ENCODE data around the gene PCDHGA8. TPM values are rescaled to one million over a fixed set of nuclear protein-coding genes. Genes with fewer than 3 reads are reported as not detected.

The PCDHGA8 gene
- total RNA-seq, 2 experiments from 2014 or later: 3.8 to 5.3 TPM

- TF ChIP-seq CTCF (conservative IDR thresholded peaks at IDR 0.05; ENCODE audit: low read length) (no peak), EZH2phosphoT487 (IDR thresholded peaks at IDR 0.05; ENCODE audit: borderline replicate concordance, low read depth, low read length) (no peak)
- Histone ChIP-seq H3K4me1 (ENCODE audit: insufficient read depth, low read length, poor library complexity, severe bottlenecking) (peaks cover 12% of the 10 kb centered on the region), H3K36me3 (ENCODE audit: insufficient read depth, low read length) (peaks cover 11% of the 10 kb centered on the region; the same call in 1 of the 2 replicates), H4K20me1 (ENCODE audit: insufficient read depth, low read length) (no peaks in the 10 kb centered on the region), H3K4me2 (ENCODE audit: low read length) (no peak overlapping the region), H3K9me3 (ENCODE audit: low read length) (no peaks in the 10 kb centered on the region), H3K79me2 (ENCODE audit: insufficient read depth, low read depth, low read length) (no peaks in the 10 kb centered on the region), H3K9me2 (ENCODE audit: insufficient read depth, low read length) (no peaks in the 10 kb centered on the region), H2AFZ (ENCODE audit: low read length) (no peak overlapping the region), H3K27ac (ENCODE audit: low read depth, low read length, poor library complexity, severe bottlenecking) (no peak overlapping the region), H3K4me3 (ENCODE audit: low read depth, low read length, poor library complexity, severe bottlenecking) (no peak overlapping the region)
- DNase-seq (ENCODE audit: low spot score): no peak
- no TSS peak for BruUV-seq (replicated peaks)
- CTCF ChIA-PET (ENCODE audit: unreplicated experiment): interaction anchor here (0.9 kb wide), 1 partner anchor 12 kb away, joined by 3 read pairs; no protein-coding TSS in a partner anchor
- intact Hi-C loops (cut with micrococcal nuclease; ENCODE audit: unreplicated experiment): loop anchor here (5.0 kb wide), 1 partner anchor 185 kb away; no protein-coding TSS in a partner anchor
- POLR2A ChIA-PET: no interaction called here
Observed at GRCh38 chr5:141371572-141372475, 20.6 kb upstream of the PCDHGA8 start.

- no peaks in the 10 kb centered on the region for H3K9me2 ChIP-seq (ENCODE audit: insufficient read depth, low read length)
- ChIA-PET CTCF (ENCODE audit: unreplicated experiment) (no interaction called here), POLR2A (interaction anchor here (1.1 kb wide), 1 partner anchor 32 kb away, joined by 3 read pairs; no protein-coding TSS in a partner anchor)
- no peak within 1 kb of the TSS for H3K4me3 ChIP-seq (ENCODE audit: low read depth, low read length, poor library complexity, severe bottlenecking)
- H3K27ac ChIP-seq (ENCODE audit: low read depth, low read length, poor library complexity, severe bottlenecking): no peak within 1 kb of the TSS
- H2AFZ ChIP-seq (ENCODE audit: low read length): no peak within 1 kb of the TSS
- H3K4me2 ChIP-seq (ENCODE audit: low read length): peak within 1 kb of the TSS; percentile 14; the same call in 1 of the 2 replicates
- intact Hi-C loops (cut with micrococcal nuclease; ENCODE audit: unreplicated experiment): loop anchor here (5.0 kb wide), 1 partner anchor 184 kb away; no protein-coding TSS in a partner anchor
- H4K20me1 ChIP-seq (ENCODE audit: insufficient read depth, low read length): no peaks in the 10 kb centered on the region
- DNase-seq (ENCODE audit: low spot score): peak; percentile 37
- H3K36me3 ChIP-seq (ENCODE audit: insufficient read depth, low read length): peaks cover 11% of the 10 kb centered on the region; the same call in 1 of the 2 replicates
- TF ChIP-seq CTCF (conservative IDR thresholded peaks at IDR 0.05; ENCODE audit: low read length) (peak; percentile 82), EZH2phosphoT487 (IDR thresholded peaks at IDR 0.05; ENCODE audit: borderline replicate concordance, low read depth, low read length) (no peak)
- H3K79me2 ChIP-seq (ENCODE audit: insufficient read depth, low read depth, low read length): no peaks in the 10 kb centered on the region
- peaks cover 12% of the 10 kb centered on the region for H3K4me1 ChIP-seq (ENCODE audit: insufficient read depth, low read length, poor library complexity, severe bottlenecking)
- no peaks in the 10 kb centered on the region for H3K9me3 ChIP-seq (ENCODE audit: low read length)
- BruUV-seq (replicated peaks): no TSS peak
Observed at GRCh38 chr5:141373673-141374317, 18.6 kb upstream of the PCDHGA8 start, which contains the start of gene PCDHGA6. TSS of gene PCDHGA6 (plus strand) at chr5:141373891. CDS start at chr5:141374084, 193 bp downstream.
